Gastrocnemius medialis (tissue), 4 donors: ENCODE data around the gene KCNIP1. TPM values are rescaled to one million over a fixed set of nuclear protein-coding genes. Genes with fewer than 3 reads are reported as not detected.

Experiments used
- ATAC-seq, 2 donors: fragments of 150-250 bp; one replicate each; pipeline ENCODE4 v1.9.1; 2016
- DNase-seq, 2 donors: peaks; one replicate each; pipeline ENCODE4 v3.0.0-alpha.2; 2019
- H3K27ac ChIP-seq, 4 donors: fragments of 200-600 bp; sonication (generic); 1 replicate in 1 of 4; 2 replicates in 3 of 4; pipeline ENCODE4 v1.5.1; 2016 to 2018; ENCODE audit warnings: mild to moderate bottlenecking in 2 of 4, moderate library complexity in 1 of 4
- H3K27me3 ChIP-seq, 3 donors: fragments of 200-600 bp; sonication (generic) in 2 of 3; 1 replicate in 1 of 3; 2 replicates in 2 of 3; pipeline versions ENCODE4 v1.5.1 to v1.6.0; 2016 to 2019; ENCODE audit warnings: mild to moderate bottlenecking in 1 of 3, moderate library complexity in 1 of 3
- H3K36me3 ChIP-seq, 2 donors: fragments of 200-600 bp; sonication (generic) in 1 of 2; one replicate each; pipeline ENCODE4 v1.5.1; 2017 to 2018
- H3K4me1 ChIP-seq, 2 donors: fragments of 200-600 bp; sonication (generic) in 1 of 2; one replicate each; pipeline ENCODE4 v1.5.1; 2016 to 2017; ENCODE audit warnings: mild to moderate bottlenecking in 2 of 2
- H3K4me3 ChIP-seq, 4 donors: fragments of 200-600 bp; sonication (generic) in 3 of 4; 1 replicate in 1 of 4; 2 replicates in 3 of 4; pipeline ENCODE4 v1.5.1; 2016 to 2019; ENCODE audit warnings: mild to moderate bottlenecking in 2 of 4
- H3K9me3 ChIP-seq, 3 donors: fragments of 200-600 bp; sonication (generic) in 2 of 3; 1 replicate in 1 of 3; 2 replicates in 2 of 3; pipeline ENCODE4 v1.5.1; 2016 to 2019
- POLR2A ChIP-seq, 2 donors: fragments of 450-650 bp; IDR thresholded peaks; one replicate each; pipeline ENCODE4 v1.6.1; 2017; ENCODE audit warnings: antibody characterized with exemption in 2 of 2, mild to moderate bottlenecking in 2 of 2, moderate library complexity in 2 of 2
- in situ Hi-C, 4 donors: fragments of 200-750 bp; cut with MboI; loops; one replicate each; pipeline versions ENCODE4 v1.15.0 to v1.8.0; 2017; ENCODE audit warnings: low sequenced_read_pairs in 4 of 4
- intact Hi-C: fragments of 100-400 bp; cut with DNase I; formaldehyde crosslinking; loops from one replicate; pipeline ENCODE4 v1.15.1; 2023; ENCODE audit warnings: low total_unique reads
- total RNA-seq, 4 donors: library from RNA; depleted of rRNA; stranded (reverse); fragments of >200 nt; gene quantifications; one replicate each; pipeline versions ENCODE4 v1.1.0 to v1.2.3, GENCODE V29; 2016
- TF ChIP-seq, protein P1 (sequence below), 5 experiments: fragments of 450-650 bp in 3 of 5; fragments of 200-600 bp in 2 of 5; sonication (generic) in 2 of 5; IDR thresholded peaks in 4 of 5; conservative IDR thresholded peaks in 1 of 5; 1 replicate in 4 of 5; 2 replicates in 1 of 5; pipeline ENCODE4 v1.5.1; 2016 to 2019; ENCODE audit warnings: antibody characterized with exemption in 5 of 5, mild to moderate bottlenecking in 3 of 5, moderate library complexity in 3 of 5

KCNIP1 gene
- total RNA-seq, 4 donors from 2014 or later = not detected

DNA sequence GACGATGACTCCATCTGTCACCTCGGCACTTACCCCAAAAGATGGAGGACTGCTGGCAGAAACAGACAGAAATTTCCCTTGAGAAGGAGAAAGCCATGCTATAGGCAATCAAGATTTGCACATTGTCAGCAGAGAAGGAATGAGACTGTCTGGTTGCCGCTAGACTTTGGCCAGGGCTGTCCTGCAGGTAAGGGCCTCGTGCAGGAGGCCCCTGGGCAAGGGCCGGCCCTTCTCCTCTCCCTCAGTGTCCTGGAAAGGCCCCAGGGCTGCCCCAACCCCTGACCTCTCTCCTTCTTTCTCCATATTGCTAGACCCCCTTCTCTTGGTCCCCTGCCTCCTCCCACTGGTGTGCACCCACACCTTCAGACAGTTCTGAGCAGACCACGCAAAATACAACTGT lies 14.6 kb upstream of the KCNIP1 start:
- intact Hi-C loops (no loop called here), in situ Hi-C loops (no loop called here)
- Histone ChIP-seq H3K4me1 (peaks cover 5% of the 10 kb centered on the region in 2 donors), H3K27ac (no peak overlapping the region), H3K27me3 (no peaks in the 10 kb centered on the region), H3K9me3 (no peaks in the 10 kb centered on the region), H3K4me3 (no peak overlapping the region), H3K36me3 (no peaks in the 10 kb centered on the region)
- ATAC-seq (no peak), DNase-seq (no peak)
- no peak for TF ChIP-seq POLR2A (IDR thresholded peaks at IDR 0.05)
- TF ChIP-seq, protein P1, sequence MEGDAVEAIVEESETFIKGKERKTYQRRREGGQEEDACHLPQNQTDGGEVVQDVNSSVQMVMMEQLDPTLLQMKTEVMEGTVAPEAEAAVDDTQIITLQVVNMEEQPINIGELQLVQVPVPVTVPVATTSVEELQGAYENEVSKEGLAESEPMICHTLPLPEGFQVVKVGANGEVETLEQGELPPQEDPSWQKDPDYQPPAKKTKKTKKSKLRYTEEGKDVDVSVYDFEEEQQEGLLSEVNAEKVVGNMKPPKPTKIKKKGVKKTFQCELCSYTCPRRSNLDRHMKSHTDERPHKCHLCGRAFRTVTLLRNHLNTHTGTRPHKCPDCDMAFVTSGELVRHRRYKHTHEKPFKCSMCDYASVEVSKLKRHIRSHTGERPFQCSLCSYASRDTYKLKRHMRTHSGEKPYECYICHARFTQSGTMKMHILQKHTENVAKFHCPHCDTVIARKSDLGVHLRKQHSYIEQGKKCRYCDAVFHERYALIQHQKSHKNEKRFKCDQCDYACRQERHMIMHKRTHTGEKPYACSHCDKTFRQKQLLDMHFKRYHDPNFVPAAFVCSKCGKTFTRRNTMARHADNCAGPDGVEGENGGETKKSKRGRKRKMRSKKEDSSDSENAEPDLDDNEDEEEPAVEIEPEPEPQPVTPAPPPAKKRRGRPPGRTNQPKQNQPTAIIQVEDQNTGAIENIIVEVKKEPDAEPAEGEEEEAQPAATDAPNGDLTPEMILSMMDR (IDR thresholded peaks at IDR 0.05 in 4 of 5, conservative IDR thresholded peaks at IDR 0.05 in 1 of 5) = no peak

GRCh38 chr5:170490381-170490780 lies 13.4 kb upstream of the KCNIP1 start:
- H3K36me3 ChIP-seq = no peaks in the 10 kb centered on the region
- no peaks in the 10 kb centered on the region for H3K27me3 ChIP-seq
- no peaks in the 10 kb centered on the region for H3K9me3 ChIP-seq
- H3K4me1 ChIP-seq = peaks cover 5% of the 10 kb centered on the region in 2 donors
- intact Hi-C loops = no loop called here
- H3K27ac ChIP-seq = no peak overlapping the region
- TF ChIP-seq POLR2A (IDR thresholded peaks at IDR 0.05) = no peak
- TF ChIP-seq, protein P1 (IDR thresholded peaks at IDR 0.05 in 4 of 5, conservative IDR thresholded peaks at IDR 0.05 in 1 of 5) = no peak
- no peak overlapping the region for H3K4me3 ChIP-seq
- no peak for ATAC-seq
- no peak for DNase-seq
- in situ Hi-C loops = no loop called here

DNA sequence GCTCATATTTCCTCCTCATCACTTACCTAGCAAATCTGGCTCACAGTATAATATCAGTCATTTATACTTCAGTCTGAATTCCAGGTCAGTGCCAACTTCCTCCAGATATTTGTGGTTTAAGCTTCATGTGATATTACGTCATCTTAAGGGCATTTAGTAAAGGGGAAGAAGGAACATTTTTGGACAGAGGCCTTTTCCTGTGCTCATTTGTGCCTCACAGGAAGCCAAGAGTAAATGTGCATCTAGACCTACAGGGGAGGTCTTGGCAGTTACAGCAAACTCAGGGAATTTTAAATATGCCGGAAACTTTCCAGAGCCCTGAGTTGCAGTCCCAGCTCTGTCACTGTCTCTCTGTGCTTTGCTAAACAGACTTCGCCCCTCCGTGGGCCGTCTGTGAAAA lies 12.3 kb upstream of the KCNIP1 start:
- intact Hi-C loops = no loop called here
- H3K4me1 ChIP-seq = peaks cover 5% of the 10 kb centered on the region in 2 donors
- peak overlapping the region in 1 of 4 donors; percentile 24 for H3K27ac ChIP-seq
- H3K27me3 ChIP-seq = no peaks in the 10 kb centered on the region
- no peak overlapping the region for H3K4me3 ChIP-seq
- no peaks in the 10 kb centered on the region for H3K36me3 ChIP-seq
- TF ChIP-seq, protein P1 (IDR thresholded peaks at IDR 0.05 in 4 of 5, conservative IDR thresholded peaks at IDR 0.05 in 1 of 5) = no peak
- no peak for TF ChIP-seq POLR2A (IDR thresholded peaks at IDR 0.05)
- no peak for DNase-seq
- H3K9me3 ChIP-seq = no peaks in the 10 kb centered on the region
- in situ Hi-C loops = no loop called here
- peak in 1 of 2 donors; percentile 39 for ATAC-seq

DNA sequence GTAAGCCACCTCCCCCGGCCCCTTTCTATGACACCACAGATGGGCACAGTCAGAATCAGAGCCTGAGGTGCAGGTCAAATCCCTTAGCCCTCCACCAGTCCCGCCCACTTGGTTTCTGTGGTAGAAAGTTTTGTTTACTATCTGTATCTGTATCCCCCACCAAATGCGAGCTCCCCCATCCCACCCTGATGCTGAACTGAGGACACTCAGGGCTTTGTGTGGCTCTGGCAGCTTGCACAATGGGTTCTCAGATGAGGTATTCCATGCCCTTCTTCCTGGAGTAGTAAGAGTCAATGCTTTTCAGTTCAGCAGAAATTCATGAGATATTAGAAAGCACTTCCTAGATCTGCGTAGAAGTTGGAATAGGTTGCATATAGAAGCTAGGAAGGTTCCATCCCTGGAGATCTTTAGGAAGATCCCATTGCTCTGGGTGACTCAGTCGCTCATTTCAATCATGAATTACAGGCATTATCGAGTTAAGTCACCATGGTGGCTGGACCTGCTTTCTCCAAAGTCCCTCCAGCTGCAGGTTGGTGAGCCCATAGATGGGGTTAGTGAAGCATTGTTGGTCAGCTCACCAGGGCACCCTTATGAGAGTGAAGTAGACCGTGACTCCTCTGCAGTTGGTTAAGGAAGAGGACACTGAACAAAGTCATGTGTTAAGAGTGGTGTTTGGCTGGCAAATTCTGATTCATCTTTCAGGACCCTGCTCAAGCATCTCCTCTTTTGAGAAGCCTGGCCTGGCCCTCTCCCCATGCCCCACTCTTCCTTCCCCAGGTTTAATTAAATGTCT lies 10.6 kb upstream of the KCNIP1 start:
- intact Hi-C loops (no loop called here), in situ Hi-C loops (no loop called here)
- no peaks in the 10 kb centered on the region for H3K9me3 ChIP-seq

More for the DNA sequence above, 10.6 kb upstream of the KCNIP1 start:
- Histone ChIP-seq H3K4me1 (peaks cover 5% of the 10 kb centered on the region in 2 donors), H3K4me3 (no peak overlapping the region), H3K27ac (no peak overlapping the region), H3K27me3 (no peaks in the 10 kb centered on the region), H3K36me3 (no peaks in the 10 kb centered on the region)
- ATAC-seq (no peak), DNase-seq (no peak)
- no peak for TF ChIP-seq POLR2A (IDR thresholded peaks at IDR 0.05)
- TF ChIP-seq, protein P1 (IDR thresholded peaks at IDR 0.05 in 4 of 5, conservative IDR thresholded peaks at IDR 0.05 in 1 of 5) = no peak
